Pancreas (tissue), 10 donors: ENCODE measurements around the gene NFYC. TPM values are rescaled to one million over a fixed set of nuclear protein-coding genes. Genes with fewer than 3 reads are reported as not detected.

Experiments
- ATAC-seq, 4 donors: fragments of 200-7000 bp; cut with Tn5 transposase; one replicate each; pipeline versions ENCODE4 v1.8.0 to v1.9.1; 2020; ENCODE audit warnings: mild to moderate bottlenecking in 4 of 4, moderate library complexity in 4 of 4
- DNase-seq, 6 donors: peaks; one replicate each; pipeline ENCODE4 v3.0.0-alpha.2; 2020
- FAIRE-seq: peaks from 2 replicates; lab custom pipeline; 2012; peaks lifted over from hg19 to GRCh38; lab: Jason Lieb, UNC
- H3K27ac ChIP-seq, 4 donors: fragments of 200-600 bp; sonication (generic); 1 replicate in 3 of 4; 2 replicates in 1 of 4; pipeline versions ENCODE4 v1.5.0 to v1.8.0; 2020
- H3K27me3 ChIP-seq, 4 donors: fragments of 200-600 bp; one replicate each; pipeline ENCODE4 v1.8.0; 2021
- H3K36me3 ChIP-seq, 3 donors: fragments of 200-600 bp; sonication (generic) in 1 of 3; one replicate each; pipeline versions ENCODE4 v1.5.0 to v1.8.0; 2020 to 2021
- H3K4me1 ChIP-seq, 3 donors: fragments of 200-600 bp; one replicate each; pipeline ENCODE4 v1.8.0; 2021
- H3K4me3 ChIP-seq, 4 donors: fragments of 200-600 bp; sonication (generic) in 2 of 4; one replicate each; pipeline versions ENCODE4 v1.5.0 to v1.8.0; 2020 to 2021
- H3K9me3 ChIP-seq, 4 donors: fragments of 200-600 bp; one replicate each; pipeline ENCODE4 v1.8.0; 2021
- CTCF ChIP-seq, 4 donors: fragments of 200-600 bp; sonication (generic) in 3 of 4; IDR thresholded peaks; one replicate each; pipeline versions ENCODE4 v1.5.0 to v1.8.0; 2021; ENCODE audit warnings: antibody characterized with exemption in 4 of 4
- whole genome bisulfite sequencing, 2 donors: extraction: QIAGEN DNeasy Blood & Tissue Kit; methylation state at CpG; one replicate each; pipeline ENCODE4 v1.1.7; 2013; 5-methylcytosine and 5-hydroxymethylcytosine counted together
- intact Hi-C, 3 donors: fragments of 100-400 bp; cut with DNase I; formaldehyde crosslinking; loops; one replicate each; pipeline versions ENCODE4 v1.11.1 to v1.14.2; 2022
- polyA plus RNA-seq, 2 donors: library from polyadenylated mRNA; stranded (reverse); fragments of 200-250 nt; gene quantifications; one replicate each; pipeline ENCODE4 v1.2.3, GENCODE V29; 2013
- total RNA-seq, 6 donors: library from RNA; stranded (reverse); fragmentation: NEBNext Ultra II Directional in 4 of 6; extraction: Animal tissue kit (Norgen Biotek cat#: 25700) in 4 of 6; gene quantifications; one replicate each; pipeline versions ENCODE4 v1.2.1 to v1.2.4, GENCODE V29; 2021 to 2023
- donor health status: healthy with polysubstance abuse.
- donor health status: DM: no; HTN: no; CAD: no; lungs with moderate emphysema.
- donor health status: DM: no; HTN: no; CAD: no.
- donor health status: control.
- donor health status: control.
- donor health status: Bipolar disorder and iron deficiency.
- donor health status: DM: yes; HTN: yes; CAD: no.
- donor health status: DM: no; HTN: no; CAD: no.
- donor health status: DM: no; HTN: no; CAD: no.
- donor health status: DM: yes; HTN: yes; CAD: no.

NFYC gene
- total and polyA plus RNA-seq, 8 donors, result 21.3 to 39.6 (median 28.2) TPM

- TF ChIP-seq CTCF (IDR thresholded peaks at IDR 0.05), result no peak
- Histone ChIP-seq H3K27me3 (no peaks in the 10 kb centered on the region), H3K9me3 (no peaks in the 10 kb centered on the region), H3K36me3 (no peaks in the 10 kb centered on the region), H3K4me3 (no peak overlapping the region), H3K4me1 (peaks cover 9 to 15% (median 9%) of the 10 kb centered on the region in 3 donors), H3K27ac (peak overlapping the region; percentile 38 to 59 (median 54))
- peak in 3 of 6 donors; percentile 45 to 67 (median 49) for DNase-seq
- peak; percentile 17 to 39 (median 27) for ATAC-seq
- intact Hi-C loops, result no loop called here
- FAIRE-seq, result no peak
- WGBS, 2 donors, result 68 to 69% methylated on average over 8 of the region's 8 CpGs
Observed at GRCh38 chr1:40798366-40799281, 107.1 kb downstream of the NFYC start.

- Histone ChIP-seq H3K27me3 (no peaks in the 10 kb centered on the region), H3K4me1 (peaks cover 9 to 15% (median 9%) of the 10 kb centered on the region in 3 donors), H3K9me3 (no peaks in the 10 kb centered on the region), H3K4me3 (no peak overlapping the region), H3K27ac (peak overlapping the region; percentile 50 to 59 (median 54)), H3K36me3 (no peaks in the 10 kb centered on the region)
- 38 to 55% methylated on average over 8 to 9 of the region's 9 CpGs for WGBS, 2 donors
- no peak for TF ChIP-seq CTCF (IDR thresholded peaks at IDR 0.05)
- FAIRE-seq (no peak), DNase-seq (peak in 5 of 6 donors; percentile 48 to 81 (median 69)), ATAC-seq (peak; percentile 22 to 39 (median 34))
- intact Hi-C loops, result no loop called here
Observed at GRCh38 chr1:40799351-40799867, 107.9 kb downstream of the NFYC start.

- DNase-seq (no peak), ATAC-seq (no peak), FAIRE-seq (no peak)
- H3K36me3 ChIP-seq, result no peaks in the 10 kb centered on the region
- no peaks in the 10 kb centered on the region for H3K9me3 ChIP-seq
- peak overlapping the region; percentile 11 to 70 (median 44) for H3K27ac ChIP-seq
- H3K4me3 ChIP-seq, result peak overlapping the region in 2 of 4 donors; percentile 34 to 43
- peaks cover 9 to 15% (median 9%) of the 10 kb centered on the region in 3 donors for H3K4me1 ChIP-seq
- TF ChIP-seq CTCF (IDR thresholded peaks at IDR 0.05), result no peak
- no peaks in the 10 kb centered on the region for H3K27me3 ChIP-seq
- intact Hi-C loops, result no loop called here
- WGBS, 2 donors, result 64 to 69% methylated on average over 3 of the region's 3 CpGs
Observed at GRCh38 chr1:40801742-40802077, 110.2 kb downstream of the NFYC start.

- FAIRE-seq (no peak), ATAC-seq (peak; percentile 86 to 95 (median 94)), DNase-seq (peak; percentile 83 to 92 (median 88))
- Histone ChIP-seq H3K9me3 (no peaks in the 10 kb centered on the region), H3K4me3 (peak overlapping the region in 3 of 4 donors; percentile 7 to 43 (median 34)), H3K36me3 (no peaks in the 10 kb centered on the region), H3K27ac (peak overlapping the region; percentile 11 to 70 (median 44)), H3K4me1 (peaks cover 9 to 15% (median 9%) of the 10 kb centered on the region in 3 donors), H3K27me3 (no peaks in the 10 kb centered on the region)
- TF ChIP-seq CTCF (IDR thresholded peaks at IDR 0.05), result no peak
- 5 to 7% methylated on average over 54 to 56 of the region's 56 CpGs for WGBS, 2 donors
- intact Hi-C loops, result no loop called here
Observed at GRCh38 chr1:40802078-40802741, 110.7 kb downstream of the NFYC start.
